NCI-H2107 treated with DMSO at 0.1 percent for 48 hours (cell line): ENCODE measurements around the gene CDH2.
"Not testable (repeated sequence)": the region's sequence is repeated elsewhere in the genome, so short reads cannot be mapped to it uniquely, and the experiment has no call there.

Experiments
- DNase-seq: peaks from one replicate; lab custom pipeline; 2025; ENCODE audit not compliant: unreplicated experiment; lab: John Stamatoyannopoulos, UW

The CDH2 gene

DNA sequence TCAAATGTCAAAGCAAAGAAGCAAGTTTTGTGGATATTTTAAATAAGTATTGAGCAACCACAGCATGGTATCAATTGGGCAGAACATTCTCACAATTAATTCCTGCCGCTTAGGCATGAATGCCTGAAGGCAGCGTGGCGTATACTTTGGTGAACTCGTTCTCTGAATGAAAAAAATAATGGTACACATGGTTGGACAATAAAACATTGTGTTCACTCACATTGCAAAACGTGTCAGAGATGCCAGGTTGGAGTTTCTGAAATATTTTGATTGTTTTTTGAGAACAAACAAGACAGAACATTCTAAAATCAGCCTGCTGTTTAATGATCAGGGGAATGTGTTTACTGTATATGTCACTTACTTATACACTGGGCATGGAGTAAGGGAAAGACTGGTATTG lies 254.2 kb downstream of the CDH2 start:
- DNase-seq = no peak

DNA sequence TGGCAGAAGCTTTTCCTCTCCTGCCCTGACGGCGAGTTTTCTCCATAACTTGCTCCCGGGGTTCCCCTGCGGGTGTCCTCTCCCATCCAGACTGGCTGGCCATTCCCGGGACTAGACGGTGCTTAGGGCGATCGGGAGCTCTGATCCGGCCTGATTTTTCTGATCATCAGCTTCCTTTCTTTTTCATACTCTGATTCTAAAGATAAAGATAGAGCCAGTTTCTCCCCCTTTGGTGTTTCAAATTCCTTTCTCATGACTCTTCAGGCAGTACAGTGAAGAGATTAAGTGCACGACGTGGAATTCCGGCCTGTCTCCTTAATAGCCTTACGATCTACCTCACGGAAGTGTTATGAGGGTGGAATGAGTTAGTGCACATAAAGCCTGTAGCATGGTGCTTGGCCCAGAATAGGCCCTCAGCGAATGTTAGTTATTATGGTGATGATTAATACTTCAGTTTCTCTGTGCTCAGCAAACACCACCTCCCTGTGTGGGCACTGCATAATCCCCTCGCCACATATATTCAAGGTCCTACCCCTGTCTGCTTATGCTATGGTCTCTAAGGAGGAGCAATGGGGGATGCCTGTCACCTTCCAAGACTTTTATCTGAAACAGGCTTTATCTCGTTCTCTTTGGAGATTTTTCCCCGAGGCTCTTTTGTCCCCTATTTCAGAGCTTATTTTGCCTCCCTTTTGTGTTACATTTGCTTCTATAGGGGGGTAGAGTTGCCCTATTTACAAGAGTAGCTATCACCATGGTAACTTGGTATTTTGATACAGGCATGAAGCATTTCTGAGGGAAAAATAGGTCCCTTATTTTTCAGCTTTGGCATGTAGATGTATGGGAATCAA lies 254.8 kb downstream of the CDH2 start:
- no peak for DNase-seq

DNA sequence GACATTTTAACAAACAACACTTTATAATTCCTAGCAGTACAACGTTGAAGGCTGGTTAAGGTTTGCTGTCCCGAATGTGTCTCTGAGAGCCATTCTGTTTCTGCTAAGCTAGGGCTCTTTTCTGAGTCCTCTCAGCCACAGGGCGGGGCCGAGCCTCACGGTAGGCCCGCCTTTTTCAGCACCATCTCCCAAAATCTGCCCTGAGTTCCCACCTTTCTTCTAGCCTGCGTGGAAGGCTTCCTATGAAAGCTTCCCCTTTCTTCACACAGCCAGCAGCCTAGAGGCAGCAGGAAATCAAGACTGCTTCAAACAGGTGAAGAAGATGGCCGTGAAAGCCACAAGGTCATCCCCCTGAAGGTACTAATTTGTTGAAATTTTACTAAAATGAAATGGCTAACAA lies 255.5 kb downstream of the CDH2 start:
- no peak for DNase-seq

DNA sequence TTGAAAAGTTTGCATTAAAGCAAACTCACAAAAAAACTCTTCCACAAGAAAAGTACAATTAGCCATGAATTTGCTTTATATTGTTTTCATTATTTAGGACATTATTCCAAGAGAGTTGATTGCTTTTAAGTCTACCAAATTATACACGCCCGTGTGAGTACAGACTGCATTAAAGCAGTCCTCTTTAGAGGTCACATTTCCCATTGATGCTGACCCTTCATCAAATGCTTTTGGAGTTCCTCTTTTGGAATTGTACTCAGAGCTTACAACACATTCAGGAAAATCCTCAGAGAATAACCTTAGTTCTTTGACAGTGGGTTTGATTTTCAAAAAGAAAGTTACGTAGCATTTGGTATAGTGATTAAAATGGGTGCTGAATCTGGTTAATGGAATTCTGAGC lies 256.1 kb downstream of the CDH2 start:
- DNase-seq = no peak

DNA sequence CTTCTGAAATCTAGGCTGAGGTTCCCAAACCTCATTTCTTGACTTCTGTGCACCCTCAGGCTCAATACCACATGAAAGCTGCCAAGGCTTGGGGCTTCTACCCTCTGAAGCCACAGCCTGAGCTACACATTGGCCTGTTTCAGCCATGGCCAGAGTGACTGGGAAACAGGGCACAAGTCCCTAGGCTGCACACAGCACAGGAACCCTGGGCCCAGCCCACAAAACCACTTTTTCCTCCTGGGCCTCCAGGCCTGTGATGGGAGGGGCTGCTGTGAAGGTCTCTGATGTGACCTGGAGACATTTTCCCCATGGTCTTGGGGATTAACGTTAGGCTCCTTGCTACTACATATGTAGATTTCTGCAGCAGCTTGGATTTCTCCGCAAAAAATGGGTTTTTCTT lies 270.7 kb downstream of the CDH2 start:
- not testable (repeated sequence) for DNase-seq

DNA sequence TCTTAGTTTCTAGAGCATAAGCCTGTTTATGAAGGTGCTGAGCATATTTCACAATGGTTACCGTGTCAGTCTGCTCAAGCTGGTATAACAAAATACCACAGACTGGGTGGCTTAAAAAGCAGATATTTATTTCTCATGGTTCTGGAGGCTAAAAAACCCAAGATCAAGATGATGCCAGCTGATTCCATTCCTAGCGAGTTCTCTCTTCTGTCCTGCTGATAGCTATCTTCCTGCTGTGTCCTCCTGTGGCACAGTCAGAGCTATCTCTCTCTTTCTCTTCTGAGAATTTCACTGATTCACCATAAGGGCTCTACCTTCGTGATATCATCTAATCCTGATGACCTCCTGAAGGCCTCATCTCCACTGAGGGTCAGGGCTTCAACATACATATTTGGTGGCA lies 273.0 kb downstream of the CDH2 start:
- no peak for DNase-seq

DNA sequence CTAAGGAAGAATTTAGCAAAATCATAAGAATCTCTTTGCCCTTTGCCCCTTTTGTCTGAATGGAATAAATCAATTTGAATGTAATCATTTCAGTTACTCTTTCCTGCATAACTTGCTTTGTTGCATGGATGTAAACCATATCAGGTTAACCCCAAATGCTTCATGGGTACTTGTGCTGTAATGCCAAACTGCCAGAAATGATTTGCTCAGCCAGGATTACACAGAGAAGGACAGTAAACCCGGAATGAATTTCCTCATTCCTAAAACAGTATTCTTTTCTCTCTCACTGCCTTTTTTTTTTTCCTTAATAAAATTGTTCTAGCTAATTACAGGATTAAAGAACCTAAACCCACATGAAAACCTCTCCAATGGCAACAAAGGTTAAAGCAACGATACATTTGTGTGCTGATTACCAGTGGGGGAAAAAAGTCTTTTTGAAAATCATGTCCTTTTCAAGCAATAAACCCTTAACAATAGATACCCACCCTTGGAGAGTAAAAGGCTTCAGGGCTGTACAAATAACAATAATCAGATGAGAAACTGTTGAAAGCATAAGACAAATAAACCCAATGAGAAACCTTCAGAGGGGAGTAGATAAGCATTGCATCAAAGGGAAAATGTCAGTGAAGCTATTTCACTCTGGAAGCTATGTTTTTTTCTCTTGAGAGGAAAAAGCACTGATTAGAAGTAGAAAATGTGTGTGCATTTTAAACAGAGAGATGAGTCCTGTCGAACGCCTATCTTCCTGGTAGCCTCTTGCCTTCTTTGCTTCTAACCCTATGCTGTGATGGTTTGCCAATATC lies 275.3 kb downstream of the CDH2 start:
- no peak for DNase-seq
